HCT116 (cell line): ENCODE results near the gene DAPK2. TPM values are rescaled to one million over a fixed set of nuclear protein-coding genes. Genes with fewer than 3 reads are reported as not detected.

Source experiments
- ATAC-seq: fragments of 200-7000 bp; cut with Tn5 transposase; 2 replicates; pipeline ENCODE4 v1.9.1; 2020; ENCODE audit warnings: mild to moderate bottlenecking, moderate library complexity
- BruUV-seq: library from RNA; stranded (reverse); fragments of 400-500 nt; replicated peaks from 2 replicates; lab custom pipeline; 2021; lab: Mats Ljungman, UMichigan
- CTCF ChIA-PET: fragments of 300-600 bp; sonication (Branson Sonifier 250); formaldehyde crosslinking; loops from one replicate; lab custom pipeline; 2021; ENCODE audit warnings: antibody characterized with exemption; lab: Charles Lee
- POLR2A ChIA-PET: fragments of 300-600, 350-600 bp; sonication (Branson Sonifier 250); formaldehyde crosslinking; loops from one replicate; lab custom pipeline; 2021; ENCODE audit warnings: antibody characterized with exemption; lab: Charles Lee
- RAD21 ChIA-PET, 2 experiments: fragments of 300-600 bp; sonication (Branson Sonifier 250); formaldehyde crosslinking; loops; one replicate each; lab custom pipeline; 2023; ENCODE audit warnings: low total read pairs in 2 of 2; ENCODE audit not compliant: uncharacterized antibody in 2 of 2, unreplicated experiment in 2 of 2, low non-redundant PET in 1 of 2; lab: Charles Lee
- DNase-seq: peaks from one replicate; pipeline ENCODE4 v3.0.0-alpha.2; 2010; ENCODE audit warnings: low read depth, low spot score
- H2AFZ ChIP-seq: fragments of 200-600 bp; shearing (Covaris generic), sonication (generic); 2 replicates; pipeline ENCODE4 v1.6.1; 2017; ENCODE audit warnings: low read depth, mixed run types, mixed read lengths, antibody characterized with exemption, low read length; ENCODE audit not compliant: poor library complexity, severe bottlenecking
- H3K27ac ChIP-seq: 2 replicates; pipeline ENCODE4 v1.5.1; 2012; ENCODE audit warnings: low read depth, low read length
- H3K27me3 ChIP-seq: fragments of 200-600 bp; sonication (generic); 2 replicates; pipeline ENCODE4 v1.6.1; 2016; ENCODE audit warnings: mixed run types, low read length, mixed read lengths; ENCODE audit not compliant: insufficient read depth
- H3K36me3 ChIP-seq, 2 experiments: fragments of 200-500 bp in 1 of 2; fragments of 200-600 bp in 1 of 2; sonication (Bioruptor generic) in 1 of 2; sonication (generic) in 1 of 2; 2 replicates each; pipeline versions ENCODE4 v1.5.1 to v1.6.1; 2014 to 2016; ENCODE audit warnings: low read length in 2 of 2, inconsistent platforms in 1 of 2, mixed read lengths in 1 of 2, mixed run types in 1 of 2; ENCODE audit not compliant: insufficient read depth in 2 of 2, control insufficient read depth in 1 of 2
- H3K4me1 ChIP-seq, 2 experiments: fragments of 200-600 bp in 1 of 2; sonication (generic) in 1 of 2; 2 replicates each; pipeline versions ENCODE4 v1.5.1 to v1.6.1; 2012 to 2017; ENCODE audit warnings: low read length in 2 of 2, inconsistent platforms in 1 of 2, mild to moderate bottlenecking in 1 of 2, mixed read lengths in 1 of 2, mixed run types in 1 of 2, moderate library complexity in 1 of 2; ENCODE audit not compliant: insufficient read depth in 2 of 2, control insufficient read depth in 1 of 2
- H3K4me2 ChIP-seq: fragments of 200-600 bp; sonication (generic); 2 replicates; pipeline ENCODE4 v1.6.1; 2017; ENCODE audit warnings: mixed run types, low read length, mixed read lengths
- H3K4me3 ChIP-seq, 2 experiments: fragments of 200-600 bp in 1 of 2; sonication (generic) in 1 of 2; replicated peaks in 1 of 2; 2 replicates each; pipeline ENCODE4 v1.5.1; 2011 to 2016; ENCODE audit warnings: low read length in 2 of 2, control low read depth in 1 of 2, low read depth in 1 of 2, mild to moderate bottlenecking in 1 of 2, mixed read lengths in 1 of 2, mixed run types in 1 of 2
- H3K79me2 ChIP-seq: fragments of 200-600 bp; sonication (generic); 2 replicates; pipeline ENCODE4 v1.6.1; 2017; ENCODE audit warnings: mild to moderate bottlenecking, mixed run types, low read length, moderate library complexity, mixed read lengths; ENCODE audit not compliant: insufficient read depth
- H3K9ac ChIP-seq: fragments of 200-600 bp; sonication (generic); 2 replicates; pipeline ENCODE4 v1.6.1; 2016; ENCODE audit warnings: low read length, mixed read lengths
- H3K9me2 ChIP-seq: fragments of 200-600 bp; sonication (generic), shearing (Covaris generic); 2 replicates; pipeline ENCODE4 v1.6.1; 2017; ENCODE audit warnings: mixed run types, mild to moderate bottlenecking, moderate library complexity; ENCODE audit not compliant: insufficient read depth
- H3K9me3 ChIP-seq, 2 experiments: fragments of 200-500 bp in 1 of 2; fragments of 200-600 bp in 1 of 2; sonication (Bioruptor generic) in 1 of 2; sonication (generic) in 1 of 2; 2 replicates each; pipeline ENCODE4 v1.6.1; 2014 to 2017; ENCODE audit warnings: low read length in 2 of 2, mixed read lengths in 2 of 2, inconsistent platforms in 1 of 2, low read depth in 1 of 2, mild to moderate bottlenecking in 1 of 2, mixed run types in 1 of 2, moderate library complexity in 1 of 2; ENCODE audit not compliant: control insufficient read depth in 1 of 2, insufficient read depth in 1 of 2
- H4K20me1 ChIP-seq: fragments of 200-600 bp; sonication (generic), shearing (Covaris generic); 2 replicates; pipeline ENCODE4 v1.6.1; 2017; ENCODE audit warnings: mixed run types, mild to moderate bottlenecking, moderate library complexity; ENCODE audit not compliant: insufficient read depth
- ATF3 ChIP-seq: IDR thresholded peaks from 2 replicates; pipeline ENCODE4 v1.6.1; 2012
- ELF1 ChIP-seq: IDR thresholded peaks from 2 replicates; pipeline ENCODE4 v1.6.1; 2012; ENCODE audit warnings: low read depth, borderline replicate concordance
- EZH2 ChIP-seq: fragments of 200-600 bp; sonication (generic); IDR thresholded peaks from 2 replicates; pipeline ENCODE4 v1.6.1; 2017; ENCODE audit warnings: antibody characterized with exemption, mixed run types
- EZH2phosphoT487 ChIP-seq: fragments of 200-600 bp; IDR thresholded peaks from 2 replicates; pipeline ENCODE4 v1.6.1; 2018; ENCODE audit warnings: antibody characterized with exemption, borderline replicate concordance
- FOSL1 ChIP-seq: IDR thresholded peaks from 2 replicates; pipeline ENCODE4 v1.6.1; 2012; ENCODE audit warnings: low read depth
- SIN3A ChIP-seq: IDR thresholded peaks from 2 replicates; pipeline ENCODE4 v1.6.1; 2012; ENCODE audit warnings: low read depth
- SRF ChIP-seq: IDR thresholded peaks from 2 replicates; pipeline ENCODE4 v1.6.1; 2012; ENCODE audit warnings: low read depth
- ZNF274 ChIP-seq: fragments of 200-500 bp; sonication (Bioruptor generic); IDR thresholded peaks from 2 replicates; pipeline ENCODE4 v1.6.1; 2014; ENCODE audit warnings: mild to moderate bottlenecking, low read depth, low read length, inconsistent platforms
- intact Hi-C: fragments of 100-400 bp; cut with micrococcal nuclease; formaldehyde crosslinking; loops from 2 replicates; pipeline ENCODE4 v1.10.0; 2022
- total RNA-seq: library from RNA; stranded (reverse); gene quantifications from one replicate; pipeline ENCODE4 v1.2.1, GENCODE V29; 2021; ENCODE audit not compliant: unreplicated experiment
- TF ChIP-seq, protein P1 (sequence below), 3 experiments: fragments of 200-600 bp in 1 of 3; sonication (generic) in 1 of 3; IDR thresholded peaks in 2 of 3; conservative IDR thresholded peaks in 1 of 3; 2 replicates each; pipeline ENCODE4 v1.5.1; 2012 to 2017; ENCODE audit warnings: low read depth in 2 of 3, low read length in 2 of 3, antibody characterized with exemption in 1 of 3, borderline replicate concordance in 1 of 3, control low read depth in 1 of 3, mild to moderate bottlenecking in 1 of 3, mixed read lengths in 1 of 3, mixed run types in 1 of 3, moderate library complexity in 1 of 3; ENCODE audit not compliant: insufficient read depth in 1 of 3

DAPK2 gene
- total RNA-seq, 1 experiment from 2014 or later: 4.8 TPM

DNA sequence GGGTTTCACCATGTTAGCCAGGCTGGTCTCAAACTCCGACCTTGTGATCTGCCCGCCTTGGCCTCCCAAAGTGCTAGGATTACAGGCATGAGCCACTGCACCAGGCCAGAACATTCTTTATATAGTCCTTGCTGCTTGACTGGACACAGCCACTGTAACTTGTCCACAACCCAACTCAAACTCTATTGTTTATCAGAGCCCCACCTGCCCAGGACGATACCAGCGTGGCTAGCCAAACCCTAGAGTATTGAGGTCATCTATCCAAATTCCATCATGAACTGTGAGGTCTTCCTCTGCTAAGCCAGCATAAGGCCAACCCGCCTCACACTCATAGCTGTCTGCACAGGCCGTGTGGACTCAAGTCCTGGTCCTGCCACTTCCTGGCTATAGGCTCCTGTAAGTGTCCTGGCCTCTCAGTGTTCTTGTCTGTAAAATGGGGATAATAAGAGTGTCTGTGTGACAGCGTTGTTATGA lies 63.9 kb downstream of the DAPK2 start:
- CTCF ChIA-PET: no interaction called here

More for the DNA sequence above, 63.9 kb downstream of the DAPK2 start:
- Histone ChIP-seq H3K4me2 (no peak overlapping the region), H3K9ac (no peak overlapping the region), H3K27me3 (no peaks in the 10 kb centered on the region), H3K9me2 (no peaks in the 10 kb centered on the region), H2AFZ (no peak overlapping the region), H3K4me3 (no peak overlapping the region), H3K79me2 (no peaks in the 10 kb centered on the region), H3K4me1 (no peaks in the 10 kb centered on the region), H3K36me3 (no peaks in the 10 kb centered on the region), H4K20me1 (no peaks in the 10 kb centered on the region), H3K9me3 (no peaks in the 10 kb centered on the region), H3K27ac (no peak overlapping the region)
- TF ChIP-seq ZNF274: no peak
- no peak for TF ChIP-seq SRF
- TF ChIP-seq ATF3: no peak
- no peak for TF ChIP-seq FOSL1
- no peak for TF ChIP-seq EZH2phosphoT487
- no peak for TF ChIP-seq ELF1
- TF ChIP-seq EZH2: no peak
- no peak for TF ChIP-seq SIN3A
- TF ChIP-seq, protein P1, sequence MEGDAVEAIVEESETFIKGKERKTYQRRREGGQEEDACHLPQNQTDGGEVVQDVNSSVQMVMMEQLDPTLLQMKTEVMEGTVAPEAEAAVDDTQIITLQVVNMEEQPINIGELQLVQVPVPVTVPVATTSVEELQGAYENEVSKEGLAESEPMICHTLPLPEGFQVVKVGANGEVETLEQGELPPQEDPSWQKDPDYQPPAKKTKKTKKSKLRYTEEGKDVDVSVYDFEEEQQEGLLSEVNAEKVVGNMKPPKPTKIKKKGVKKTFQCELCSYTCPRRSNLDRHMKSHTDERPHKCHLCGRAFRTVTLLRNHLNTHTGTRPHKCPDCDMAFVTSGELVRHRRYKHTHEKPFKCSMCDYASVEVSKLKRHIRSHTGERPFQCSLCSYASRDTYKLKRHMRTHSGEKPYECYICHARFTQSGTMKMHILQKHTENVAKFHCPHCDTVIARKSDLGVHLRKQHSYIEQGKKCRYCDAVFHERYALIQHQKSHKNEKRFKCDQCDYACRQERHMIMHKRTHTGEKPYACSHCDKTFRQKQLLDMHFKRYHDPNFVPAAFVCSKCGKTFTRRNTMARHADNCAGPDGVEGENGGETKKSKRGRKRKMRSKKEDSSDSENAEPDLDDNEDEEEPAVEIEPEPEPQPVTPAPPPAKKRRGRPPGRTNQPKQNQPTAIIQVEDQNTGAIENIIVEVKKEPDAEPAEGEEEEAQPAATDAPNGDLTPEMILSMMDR (IDR thresholded peaks at IDR 0.05 in 2 of 3, conservative IDR thresholded peaks at IDR 0.05 in 1 of 3; ENCODE audit: borderline replicate concordance in 1 of 3, insufficient read depth in 1 of 3, low read depth in 2 of 3, low read length in 2 of 3): no peak
- RAD21 ChIA-PET: no interaction called here
- intact Hi-C loops: no loop called here
- POLR2A ChIA-PET: no interaction called here
- no TSS peak for BruUV-seq
- ATAC-seq: no peak
- DNase-seq: no peak
